ENCODE data around the gene PLA2G6. TPM values are rescaled to one million over a fixed set of nuclear protein-coding genes. Genes with fewer than 3 reads are reported as not detected.
"Not testable (repeated sequence)": the region's sequence is repeated elsewhere in the genome, so short reads cannot be mapped to it uniquely, and the experiment has no call there.

The PLA2G6 gene
- total RNA-seq, 1 experiment from 2014 or later: 18.7 TPM

- 0 out of 2 replicates have a peak, but pooled peaks cover 6% of the 10 kb centered on the region for H3K4me1 ChIP-seq
- Mint-ChIP-seq H3K4me3 (ENCODE audit: unreplicated experiment) (no peak overlapping the region), H3K27me3 (ENCODE audit: insufficient read depth, unreplicated experiment) (no peaks in the 10 kb centered on the region), H3K36me3 (ENCODE audit: insufficient read depth, unreplicated experiment) (no peaks in the 10 kb centered on the region), H3K4me1 (ENCODE audit: low read depth, unreplicated experiment) (no peaks in the 10 kb centered on the region), H3K27ac (ENCODE audit: unreplicated experiment) (no peak overlapping the region), H3K9me3 (ENCODE audit: unreplicated experiment) (no peaks in the 10 kb centered on the region)
- BruUV-seq (replicated peaks): no TSS peak
- intact Hi-C loops (cut with micrococcal nuclease; ENCODE audit: unreplicated experiment): loop anchor here (1.0 kb wide), 1 partner anchor 102 kb away; no protein-coding TSS in a partner anchor
- H3K4me3 ChIP-seq (ENCODE audit: low read depth, low read length): no peak overlapping the region
- DNase-seq: no peak
- CTCF ChIA-PET: interaction anchor here (0.6 to 0.7 kb wide), 2 partner anchors 8 to 50 kb away, joined by 3 to 5 read pairs; no protein-coding TSS in a partner anchor
- H3K9me3 ChIP-seq: no peaks in the 10 kb centered on the region
- POLR2A ChIA-PET: no interaction called here
- TF ChIP-seq CTCF (IDR thresholded peaks at IDR 0.05; ENCODE audit: insufficient read depth in 1 of 2, low read depth in 1 of 2, low read length in 1 of 2, severe bottlenecking in 1 of 2, unreplicated experiment in 1 of 2): no peak
- no peaks in the 10 kb centered on the region for H3K36me3 ChIP-seq (ENCODE audit: control insufficient read depth, insufficient read depth, low read length)
- no peaks in the 10 kb centered on the region for H3K27me3 ChIP-seq (replicated peaks; ENCODE audit: control insufficient read depth, insufficient read depth, low read length)
Observed at GRCh38 chr22:38153821-38154562, 27.6 kb downstream of the PLA2G6 start.

GRCh38 chr22:38151126-38151500, 30.5 kb downstream of the PLA2G6 start:
- POLR2A ChIA-PET: interaction anchor here (0.6 kb wide), 1 partner anchor 102 kb away, joined by 3 read pairs; no protein-coding TSS in a partner anchor
- no peak overlapping the region for H3K27ac Mint-ChIP-seq (ENCODE audit: unreplicated experiment)
- no peak overlapping the region for H3K4me3 ChIP-seq (ENCODE audit: low read depth, low read length)
- no peaks in the 10 kb centered on the region for H3K36me3 ChIP-seq (ENCODE audit: control insufficient read depth, insufficient read depth, low read length)
- no peaks in the 10 kb centered on the region for H3K9me3 ChIP-seq
- TF ChIP-seq CTCF (IDR thresholded peaks at IDR 0.05; ENCODE audit: insufficient read depth in 1 of 2, low read depth in 1 of 2, low read length in 1 of 2, severe bottlenecking in 1 of 2, unreplicated experiment in 1 of 2): no peak
- no peaks in the 10 kb centered on the region for H3K27me3 ChIP-seq (replicated peaks; ENCODE audit: control insufficient read depth, insufficient read depth, low read length)
- BruUV-seq (replicated peaks): no TSS peak
- H3K4me1 ChIP-seq: 0 out of 2 replicates have a peak, but pooled peaks cover 6% of the 10 kb centered on the region
- H3K36me3 Mint-ChIP-seq (ENCODE audit: insufficient read depth, unreplicated experiment): no peaks in the 10 kb centered on the region
- no peaks in the 10 kb centered on the region for H3K27me3 Mint-ChIP-seq (ENCODE audit: insufficient read depth, unreplicated experiment)
- DNase-seq: no peak
- intact Hi-C loops (cut with micrococcal nuclease; ENCODE audit: unreplicated experiment): no loop called here
- CTCF ChIA-PET: no interaction called here
- H3K4me3 Mint-ChIP-seq (ENCODE audit: unreplicated experiment): no peak overlapping the region
- H3K4me1 Mint-ChIP-seq (ENCODE audit: low read depth, unreplicated experiment): peaks cover 5% of the 10 kb centered on the region
- H3K9me3 Mint-ChIP-seq (ENCODE audit: unreplicated experiment): no peaks in the 10 kb centered on the region

GRCh38 chr22:38148245-38148644, 33.4 kb downstream of the PLA2G6 start:
- no peak for TF ChIP-seq CTCF (IDR thresholded peaks at IDR 0.05; ENCODE audit: insufficient read depth in 1 of 2, low read depth in 1 of 2, low read length in 1 of 2, severe bottlenecking in 1 of 2, unreplicated experiment in 1 of 2)
- CTCF ChIA-PET: no interaction called here
- no peaks in the 10 kb centered on the region for H3K27me3 Mint-ChIP-seq (ENCODE audit: insufficient read depth, unreplicated experiment)
- Histone ChIP-seq H3K9me3 (no peaks in the 10 kb centered on the region), H3K27me3 (replicated peaks; ENCODE audit: control insufficient read depth, insufficient read depth, low read length) (no peaks in the 10 kb centered on the region), H3K36me3 (ENCODE audit: control insufficient read depth, insufficient read depth, low read length) (no peaks in the 10 kb centered on the region), H3K4me1 (no peaks in the 10 kb centered on the region), H3K4me3 (ENCODE audit: low read depth, low read length) (no peak overlapping the region)
- intact Hi-C loops (cut with micrococcal nuclease; ENCODE audit: unreplicated experiment): no loop called here
- no peak overlapping the region for H3K27ac Mint-ChIP-seq (ENCODE audit: unreplicated experiment)
- DNase-seq: no peak
- POLR2A ChIA-PET: no interaction called here
- peaks cover 5% of the 10 kb centered on the region for H3K4me1 Mint-ChIP-seq (ENCODE audit: low read depth, unreplicated experiment)
- H3K36me3 Mint-ChIP-seq (ENCODE audit: insufficient read depth, unreplicated experiment): no peaks in the 10 kb centered on the region
- H3K4me3 Mint-ChIP-seq (ENCODE audit: unreplicated experiment): no peak overlapping the region
- no peaks in the 10 kb centered on the region for H3K9me3 Mint-ChIP-seq (ENCODE audit: unreplicated experiment)
- BruUV-seq (replicated peaks): no TSS peak

GRCh38 chr22:38146166-38146565, 35.5 kb downstream of the PLA2G6 start:
- H3K9me3 Mint-ChIP-seq (ENCODE audit: unreplicated experiment); H3K4me1 Mint-ChIP-seq (ENCODE audit: low read depth, unreplicated experiment); BruUV-seq (replicated peaks); H3K4me3 ChIP-seq (ENCODE audit: low read depth, low read length); H3K36me3 Mint-ChIP-seq (ENCODE audit: insufficient read depth, unreplicated experiment); H3K4me3 Mint-ChIP-seq (ENCODE audit: unreplicated experiment); DNase-seq; intact Hi-C loops (cut with micrococcal nuclease; ENCODE audit: unreplicated experiment); H3K36me3 ChIP-seq (ENCODE audit: control insufficient read depth, insufficient read depth, low read length); H3K9me3 ChIP-seq; H3K27me3 ChIP-seq (replicated peaks; ENCODE audit: control insufficient read depth, insufficient read depth, low read length); POLR2A ChIA-PET; H3K27ac Mint-ChIP-seq (ENCODE audit: unreplicated experiment); H3K4me1 ChIP-seq; H3K27me3 Mint-ChIP-seq (ENCODE audit: insufficient read depth, unreplicated experiment): not testable (repeated sequence)
- CTCF ChIA-PET: interaction anchor here (1.1 kb wide), 1 partner anchor 8 kb away, joined by 3 read pairs; no protein-coding TSS in a partner anchor

Measured in Caco-2 (cell line).